Placental epithelial cell (primary cell): ENCODE measurements around the gene KBTBD3. TPM values are rescaled to one million over a fixed set of nuclear protein-coding genes. Genes with fewer than 3 reads are reported as not detected.

Experiments
- total RNA-seq: library from RNA; depleted of rRNA; stranded (reverse); fragments of >200 nt; gene quantifications from 2 replicates; pipeline ENCODE4 v1.2.3, GENCODE V29; 2012

KBTBD3 gene, protein sequence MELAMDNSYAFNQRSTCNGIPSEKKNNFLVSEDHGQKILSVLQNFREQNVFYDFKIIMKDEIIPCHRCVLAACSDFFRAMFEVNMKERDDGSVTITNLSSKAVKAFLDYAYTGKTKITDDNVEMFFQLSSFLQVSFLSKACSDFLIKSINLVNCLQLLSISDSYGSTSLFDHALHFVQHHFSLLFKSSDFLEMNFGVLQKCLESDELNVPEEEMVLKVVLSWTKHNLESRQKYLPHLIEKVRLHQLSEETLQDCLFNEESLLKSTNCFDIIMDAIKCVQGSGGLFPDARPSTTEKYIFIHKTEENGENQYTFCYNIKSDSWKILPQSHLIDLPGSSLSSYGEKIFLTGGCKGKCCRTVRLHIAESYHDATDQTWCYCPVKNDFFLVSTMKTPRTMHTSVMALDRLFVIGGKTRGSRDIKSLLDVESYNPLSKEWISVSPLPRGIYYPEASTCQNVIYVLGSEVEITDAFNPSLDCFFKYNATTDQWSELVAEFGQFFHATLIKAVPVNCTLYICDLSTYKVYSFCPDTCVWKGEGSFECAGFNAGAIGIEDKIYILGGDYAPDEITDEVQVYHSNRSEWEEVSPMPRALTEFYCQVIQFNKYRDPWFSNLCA
- total RNA-seq = 2.8 and 4.3 TPM in 2 replicates

GRCh38 chr11:106076919-106077608 lies at the start of gene KBTBD3:
TSS of gene KBTBD3 (minus strand) at chr11:106077347. CDS start at chr11:106059097, 18,250 bp downstream.

GRCh38 chr11:106077609-106078455 lies 685 bp upstream of the KBTBD3 start, which contains the start of gene AASDHPPT:
TSS of gene AASDHPPT (plus strand) at chr11:106077662. CDS start at chr11:106077711, 49 bp downstream.

DNA sequence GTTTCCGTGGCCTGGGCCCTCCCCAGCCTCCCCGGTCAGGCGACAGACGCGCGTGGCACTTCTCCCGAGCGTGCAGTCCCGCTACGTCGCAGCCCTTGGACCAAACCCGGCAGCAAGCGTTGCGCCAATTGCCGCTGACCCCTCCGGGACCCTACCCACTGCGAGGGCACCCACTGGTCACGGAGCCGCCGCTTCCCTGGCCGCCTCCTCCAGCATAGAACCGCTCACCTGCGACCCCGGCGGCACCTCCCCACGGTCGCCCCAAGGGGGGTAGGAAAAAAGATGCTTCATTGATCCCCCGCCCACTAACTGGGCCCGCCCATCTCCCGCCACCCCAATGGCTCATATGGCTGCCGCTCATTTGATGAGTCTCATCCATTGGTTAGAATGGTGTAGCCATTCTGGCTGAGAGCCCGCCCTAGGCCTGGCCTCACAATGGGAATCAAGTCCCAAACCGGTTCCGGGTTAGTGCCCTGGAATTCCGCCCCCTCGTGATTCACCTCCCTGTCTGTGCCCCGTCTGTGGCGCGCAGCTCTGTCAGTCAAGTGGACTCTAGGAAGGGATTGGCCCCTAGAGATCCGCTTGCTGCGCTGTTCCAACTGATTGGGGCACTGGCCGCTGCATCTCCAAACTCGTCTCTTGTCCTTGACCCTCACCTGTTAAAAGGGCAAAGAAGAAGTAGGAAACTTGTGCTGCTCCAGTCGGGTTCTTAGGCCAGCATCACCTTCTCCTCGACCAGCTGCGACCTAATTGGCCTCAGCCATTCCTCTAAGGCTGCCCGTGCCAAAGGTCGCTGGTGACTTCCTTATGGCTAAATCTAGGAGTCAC lies 55.0 kb downstream of the KBTBD3 start, which contains the start of gene MSANTD4:
MSANTD4 (minus strand) TSS at position 274 of the 828 bp plus-strand sequence. CDS start 11,323 bp downstream, outside the sequence.

Other genes starting within 250 kb of the KBTBD3 start
- 17.3 and 17.4 TPM in 2 replicates for gene MSANTD4, start 55.1 kb downstream of the KBTBD3 start, total RNA-seq
- 76.6 and 90.3 TPM in 2 replicates for gene AASDHPPT, start 315 bp upstream of the KBTBD3 start, total RNA-seq